GM12892 (cell line): ENCODE data around the gene KCNMA1.
"Not testable (repeated sequence)": the region's sequence is repeated elsewhere in the genome, so short reads cannot be mapped to it uniquely, and the experiment has no call there.

Experiments used
- DNase-seq: peaks from one replicate; pipeline ENCODE4 v3.0.0; 2011; ENCODE audit not compliant: insufficient read length
- FAIRE-seq: peaks from 2 replicates; lab custom pipeline; 2011; peaks lifted over from hg19 to GRCh38; lab: Jason Lieb, UNC
- POLR2A ChIP-seq: IDR thresholded peaks from 2 replicates; pipeline ENCODE4 v1.6.1; 2011; ENCODE audit warnings: low read depth, low read length, control low read depth
- POLR2AphosphoS5 ChIP-seq: IDR thresholded peaks from 2 replicates; pipeline ENCODE4 v1.6.1; 2011; ENCODE audit warnings: low read depth, low read length, control low read depth
- TAF1 ChIP-seq: IDR thresholded peaks from 2 replicates; pipeline ENCODE4 v1.6.1; 2011; ENCODE audit warnings: low read depth, mild to moderate bottlenecking, control low read depth, low read length, borderline replicate concordance

The KCNMA1 gene

GRCh38 chr10:77583527-77583926 lies 54.1 kb downstream of the KCNMA1 start:
- FAIRE-seq, result no peak
- TF ChIP-seq POLR2AphosphoS5 (no peak), TAF1 (no peak), POLR2A (no peak)
- no peak for DNase-seq

- FAIRE-seq (no peak), DNase-seq (no peak)
Measured at GRCh38 chr10:77582710-77583115, 54.9 kb downstream of the KCNMA1 start.

GRCh38 chr10:77581738-77582137 lies 55.9 kb downstream of the KCNMA1 start:
- no peak for FAIRE-seq
- DNase-seq, result no peak
- TF ChIP-seq TAF1 (no peak), POLR2A (no peak), POLR2AphosphoS5 (no peak)

More at GRCh38 chr10:77582710-77583115, 54.9 kb downstream of the KCNMA1 start:
- TF ChIP-seq POLR2AphosphoS5 (no peak), POLR2A (no peak), TAF1 (no peak)

- FAIRE-seq (no peak), DNase-seq (no peak)
- TF ChIP-seq TAF1 (no peak), POLR2A (no peak), POLR2AphosphoS5 (no peak)
Measured at GRCh38 chr10:77580482-77580881, 57.1 kb downstream of the KCNMA1 start.

DNA sequence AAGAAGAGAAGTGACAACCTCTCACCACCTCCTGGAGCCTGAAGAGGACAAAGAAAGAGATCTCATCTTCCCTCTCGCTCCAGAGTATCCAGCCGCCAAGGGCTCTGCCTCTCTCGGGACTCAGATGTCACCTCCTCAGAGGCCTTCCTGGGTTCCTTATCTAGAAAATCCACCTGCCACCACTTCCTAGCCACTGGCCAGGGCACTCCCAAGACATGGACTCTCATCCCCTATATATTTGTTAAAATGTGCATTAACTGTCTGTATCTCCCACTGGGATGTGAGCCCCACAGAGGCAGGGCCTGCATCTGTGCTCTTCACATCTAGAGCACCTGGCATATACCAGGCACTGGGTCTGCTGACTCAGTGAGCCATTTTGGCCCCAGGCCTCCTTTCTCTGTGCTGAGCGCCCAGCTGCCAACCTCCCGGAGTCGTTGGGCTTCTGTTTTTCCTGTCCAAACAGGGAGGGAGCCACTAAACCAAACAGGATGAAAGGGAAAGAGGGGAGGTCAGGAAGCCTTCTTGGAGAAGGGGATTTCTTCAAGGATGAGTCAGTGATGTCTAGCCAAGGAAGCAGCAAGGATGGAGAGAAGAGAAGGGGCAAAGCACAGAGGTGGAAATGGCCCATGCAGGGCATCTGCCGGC lies 58.9 kb downstream of the KCNMA1 start:
- FAIRE-seq (no peak), DNase-seq (no peak)
- TF ChIP-seq POLR2A, result no peak
- no peak for TF ChIP-seq TAF1
- no peak for TF ChIP-seq POLR2AphosphoS5

- TF ChIP-seq POLR2AphosphoS5, result no peak
- FAIRE-seq (no peak), DNase-seq (no peak)
Measured at GRCh38 chr10:77577666-77578229, 59.9 kb downstream of the KCNMA1 start.

GRCh38 chr10:77576444-77577032 lies 61.1 kb downstream of the KCNMA1 start:
- DNase-seq, result no peak
- TF ChIP-seq TAF1 (no peak), POLR2AphosphoS5 (no peak), POLR2A (no peak)
- FAIRE-seq, result no peak

- FAIRE-seq (no peak), DNase-seq (no peak)
- no peak for TF ChIP-seq POLR2AphosphoS5
- TF ChIP-seq TAF1, result no peak
- TF ChIP-seq POLR2A, result no peak
Measured at GRCh38 chr10:77576007-77576367, 61.6 kb downstream of the KCNMA1 start.

GRCh38 chr10:77575271-77576006 lies 62.2 kb downstream of the KCNMA1 start:
- TF ChIP-seq TAF1 (no peak), POLR2A (no peak)
- no peak for DNase-seq
- no peak for FAIRE-seq

GRCh38 chr10:77574438-77574837 lies 63.2 kb downstream of the KCNMA1 start:
- FAIRE-seq (no peak), DNase-seq (no peak)
- TF ChIP-seq TAF1, result no peak

- DNase-seq, FAIRE-seq: not testable (repeated sequence)
Measured at GRCh38 chr10:77572520-77572919, 65.1 kb downstream of the KCNMA1 start.

GRCh38 chr10:77571490-77571889 lies 66.1 kb downstream of the KCNMA1 start:
- no peak for FAIRE-seq
- TF ChIP-seq TAF1, result no peak
- no peak for TF ChIP-seq POLR2A
- TF ChIP-seq POLR2AphosphoS5, result no peak
- no peak for DNase-seq
